PC-3 (cell line): Measurements from ENCODE around the gene GLS2. TPM values are rescaled to one million over a fixed set of nuclear protein-coding genes. Genes with fewer than 3 reads are reported as not detected.
A peak's percentile ranks its signal among the peaks of the same experiment; 100 is the strongest.

Experiments used
- ATAC-seq: fragments of 200-7000 bp; cut with Tn5 transposase; 2 replicates; pipeline ENCODE4 v1.9.1; 2020; ENCODE audit warnings: mild to moderate bottlenecking, moderate library complexity
- BruUV-seq: library from RNA; stranded (reverse); fragments of 400-500 nt; replicated peaks from 2 replicates; lab custom pipeline; 2021; lab: Mats Ljungman, UMichigan
- CTCF ChIA-PET: fragments of 300-600 bp; sonication (Branson Sonifier 250); formaldehyde crosslinking; loops from one replicate; lab custom pipeline; 2022; ENCODE audit warnings: antibody characterized with exemption; lab: Charles Lee
- POLR2A ChIA-PET: fragments of 300-600 bp; sonication (Branson Sonifier 250); formaldehyde crosslinking; loops from one replicate; lab custom pipeline; 2022; ENCODE audit warnings: antibody characterized with exemption; ENCODE audit not compliant: unreplicated experiment; lab: Charles Lee
- DNase-seq: peaks from one replicate; pipeline ENCODE4 v3.0.0-alpha.2; 2015
- H2AFZ ChIP-seq: fragments of 300-600 bp; sonication (generic); 2 replicates; pipeline ENCODE4 v1.6.0; 2016; ENCODE audit warnings: antibody characterized with exemption, low read length
- H3F3A ChIP-seq: fragments of 300-600 bp; sonication (generic); one replicate; pipeline ENCODE4 v1.6.0; 2017; ENCODE audit warnings: antibody characterized with exemption, low read length, control low read depth, mild to moderate bottlenecking; ENCODE audit not compliant: unreplicated experiment
- H3K27ac ChIP-seq: fragments of 300-600 bp; sonication (generic); 2 replicates; pipeline ENCODE4 v1.5.1; 2016; ENCODE audit warnings: mild to moderate bottlenecking, low read length
- H3K27me3 ChIP-seq: fragments of 300-600 bp; sonication (generic); 2 replicates; pipeline ENCODE4 v1.6.1; 2016; ENCODE audit warnings: low read length, mixed read lengths
- H3K36me3 ChIP-seq: fragments of 300-600 bp; sonication (generic); 2 replicates; pipeline ENCODE4 v1.6.1; 2016; ENCODE audit warnings: low read depth, mixed run types, low read length, mixed read lengths
- H3K4me1 ChIP-seq: fragments of 300-600 bp; sonication (generic); 2 replicates; pipeline ENCODE4 v1.5.1; 2016; ENCODE audit warnings: low read length; ENCODE audit not compliant: insufficient read depth
- H3K4me2 ChIP-seq: fragments of 300-600 bp; sonication (generic); 2 replicates; pipeline ENCODE4 v1.6.0; 2016; ENCODE audit warnings: low read length
- H3K4me3 ChIP-seq: fragments of 300-600 bp; sonication (generic); 2 replicates; pipeline ENCODE4 v1.5.1; 2016; ENCODE audit warnings: mild to moderate bottlenecking, low read length, mixed read lengths
- H3K79me2 ChIP-seq: fragments of 300-600 bp; sonication (generic); 2 replicates; pipeline ENCODE4 v1.6.1; 2017; ENCODE audit warnings: low read length, mixed read lengths
- H3K9ac ChIP-seq: fragments of 300-600 bp; sonication (generic); 2 replicates; pipeline ENCODE4 v1.6.0; 2016; ENCODE audit warnings: mild to moderate bottlenecking, low read length
- H3K9me2 ChIP-seq: fragments of 300-600 bp; sonication (generic); replicated peaks from 2 replicates; pipeline ENCODE4 v1.6.1; 2016; ENCODE audit warnings: mixed run types, low read length, mixed read lengths
- H3K9me3 ChIP-seq: fragments of 300-600 bp; sonication (generic); 2 replicates; pipeline ENCODE4 v1.6.1; 2016; ENCODE audit warnings: low read length, mixed read lengths
- H4K20me1 ChIP-seq: fragments of 300-600 bp; sonication (generic); 2 replicates; pipeline ENCODE4 v1.6.1; 2016; ENCODE audit warnings: low read length, mixed read lengths
- EZH2 ChIP-seq: fragments of 300-600 bp; sonication (generic); IDR thresholded peaks from one replicate; pipeline ENCODE4 v1.6.1; 2017; ENCODE audit warnings: antibody characterized with exemption, mild to moderate bottlenecking, low read length; ENCODE audit not compliant: unreplicated experiment
- EZH2phosphoT487 ChIP-seq: fragments of 300-600 bp; sonication (generic); IDR thresholded peaks from 2 replicates; pipeline ENCODE4 v1.6.1; 2018; ENCODE audit warnings: mild to moderate bottlenecking, antibody characterized with exemption, low read length, borderline replicate concordance
- intact Hi-C: fragments of 100-400 bp; cut with micrococcal nuclease; formaldehyde crosslinking; loops from 2 replicates; pipeline ENCODE4 v1.9.0; 2023
- total RNA-seq: library from RNA; depleted of rRNA; stranded (reverse); fragments of >200 nt; gene quantifications from 2 replicates; pipeline ENCODE4 v1.2.3, GENCODE V29; 2014
- TF ChIP-seq, protein P1 (sequence below): fragments of 300-600 bp; sonication (generic); conservative IDR thresholded peaks from 2 replicates; pipeline ENCODE4 v1.5.1; 2017; ENCODE audit warnings: antibody characterized with exemption, low read depth, mild to moderate bottlenecking, low read length

Gene GLS2
- total RNA-seq, 1 experiment from 2014 or later: 4.0 TPM

DNA sequence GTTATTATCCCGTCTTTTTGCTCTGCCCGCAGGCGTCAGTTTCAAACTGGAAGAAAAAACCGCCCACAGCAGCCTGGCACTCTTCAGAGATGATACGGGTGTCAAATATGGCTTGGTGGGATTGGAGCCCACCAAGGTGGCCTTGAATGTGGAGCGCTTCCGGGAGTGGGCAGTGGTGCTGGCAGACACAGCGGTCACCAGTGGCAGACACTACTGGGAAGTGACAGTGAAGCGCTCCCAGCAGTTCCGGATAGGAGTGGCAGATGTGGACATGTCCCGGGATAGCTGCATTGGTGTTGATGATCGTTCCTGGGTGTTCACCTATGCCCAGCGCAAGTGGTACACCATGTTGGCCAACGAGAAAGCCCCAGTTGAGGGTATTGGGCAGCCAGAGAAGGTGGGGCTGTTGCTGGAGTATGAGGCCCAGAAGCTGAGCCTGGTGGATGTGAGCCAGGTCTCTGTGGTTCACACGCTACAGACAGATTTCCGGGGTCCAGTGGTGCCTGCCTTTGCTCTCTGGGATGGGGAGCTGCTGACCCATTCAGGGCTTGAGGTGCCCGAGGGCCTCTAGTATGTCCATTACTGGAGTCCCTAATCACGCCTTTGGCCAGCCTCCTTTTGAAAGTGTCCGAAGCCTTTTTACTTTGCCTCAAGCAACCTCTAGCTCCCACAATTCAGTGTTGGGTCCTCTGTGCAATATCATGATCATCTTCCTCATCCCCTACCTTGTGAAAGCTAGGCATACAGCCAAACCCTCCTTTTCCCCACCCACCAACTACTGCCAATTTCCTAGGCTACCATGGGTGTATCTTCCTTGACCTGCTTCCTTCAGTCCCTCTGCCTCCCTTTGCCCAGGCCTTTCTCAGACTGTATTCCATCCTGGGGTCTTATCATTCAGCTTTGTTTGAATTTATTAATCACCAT, 18.7 kb downstream of the GLS2 start:
- Histone ChIP-seq H3K4me1 (peaks cover 13% of the 10 kb centered on the region), H3K9me2 (no peaks in the 10 kb centered on the region), H3K79me2 (peaks cover 31% of the 10 kb centered on the region), H3K27ac (peak overlapping the region; percentile 76), H3K9ac (peak overlapping the region; percentile 99), H3K27me3 (no peaks in the 10 kb centered on the region), H3K9me3 (no peaks in the 10 kb centered on the region), H2AFZ (peak overlapping the region; percentile 94), H3F3A (no peaks in the 10 kb centered on the region), H3K4me2 (peak overlapping the region; percentile 97), H3K4me3 (peak overlapping the region; percentile 97), H3K36me3 (no peaks in the 10 kb centered on the region), H4K20me1 (no peaks in the 10 kb centered on the region)
- ATAC-seq (peak; percentile 45), DNase-seq (peak; percentile 22)
- no TSS peak for BruUV-seq
- POLR2A ChIA-PET: interaction anchor here (0.6 kb wide), 1 partner anchor 8 kb away, joined by 3 read pairs; no protein-coding TSS in a partner anchor
- intact Hi-C loops: loop anchor here (10.0 kb wide), 1 partner anchor 274 kb away; no protein-coding TSS in a partner anchor
- TF ChIP-seq, protein P1, sequence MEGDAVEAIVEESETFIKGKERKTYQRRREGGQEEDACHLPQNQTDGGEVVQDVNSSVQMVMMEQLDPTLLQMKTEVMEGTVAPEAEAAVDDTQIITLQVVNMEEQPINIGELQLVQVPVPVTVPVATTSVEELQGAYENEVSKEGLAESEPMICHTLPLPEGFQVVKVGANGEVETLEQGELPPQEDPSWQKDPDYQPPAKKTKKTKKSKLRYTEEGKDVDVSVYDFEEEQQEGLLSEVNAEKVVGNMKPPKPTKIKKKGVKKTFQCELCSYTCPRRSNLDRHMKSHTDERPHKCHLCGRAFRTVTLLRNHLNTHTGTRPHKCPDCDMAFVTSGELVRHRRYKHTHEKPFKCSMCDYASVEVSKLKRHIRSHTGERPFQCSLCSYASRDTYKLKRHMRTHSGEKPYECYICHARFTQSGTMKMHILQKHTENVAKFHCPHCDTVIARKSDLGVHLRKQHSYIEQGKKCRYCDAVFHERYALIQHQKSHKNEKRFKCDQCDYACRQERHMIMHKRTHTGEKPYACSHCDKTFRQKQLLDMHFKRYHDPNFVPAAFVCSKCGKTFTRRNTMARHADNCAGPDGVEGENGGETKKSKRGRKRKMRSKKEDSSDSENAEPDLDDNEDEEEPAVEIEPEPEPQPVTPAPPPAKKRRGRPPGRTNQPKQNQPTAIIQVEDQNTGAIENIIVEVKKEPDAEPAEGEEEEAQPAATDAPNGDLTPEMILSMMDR: no peak
- no peak for TF ChIP-seq EZH2
- TF ChIP-seq EZH2phosphoT487: no peak
- CTCF ChIA-PET: no interaction called here

DNA sequence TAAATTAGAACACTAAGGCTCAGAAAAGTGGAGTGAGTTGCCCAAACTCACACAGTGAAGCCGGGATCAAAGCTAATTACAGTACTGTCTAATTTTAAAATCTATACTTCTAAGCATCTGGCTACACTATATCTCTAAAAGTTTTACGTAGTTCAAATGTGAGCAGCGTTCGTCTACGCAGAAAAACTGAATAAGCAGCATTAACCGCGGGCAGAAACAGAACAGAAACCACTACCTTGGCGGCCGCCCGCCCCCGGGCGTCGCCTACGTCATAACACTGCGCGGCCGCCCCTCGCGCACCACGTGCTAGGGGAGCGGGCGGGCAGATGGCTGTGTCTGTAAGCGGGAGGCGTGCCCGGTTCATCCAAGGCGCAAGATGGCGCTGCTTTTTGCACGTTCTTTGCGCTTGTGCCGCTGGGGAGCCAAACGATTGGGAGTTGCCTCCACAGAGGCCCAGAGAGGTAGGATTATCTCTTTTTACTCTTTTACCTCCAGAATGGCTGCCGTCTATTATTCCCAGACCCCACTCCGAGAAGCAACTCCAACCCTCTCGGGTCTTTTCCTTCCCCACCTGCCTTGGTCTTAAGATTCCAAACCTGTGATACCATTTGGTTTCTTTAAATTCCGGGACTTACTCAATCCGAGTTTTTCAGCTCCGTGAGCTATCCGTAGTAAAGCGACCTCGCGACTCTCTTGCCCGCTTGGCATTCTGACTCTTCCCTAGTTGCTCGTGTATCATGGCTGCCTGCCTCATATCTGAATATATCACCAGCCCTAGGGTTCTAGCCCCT, 19.6 kb downstream of the GLS2 start, which contains the start of gene SPRYD4:
SPRYD4 (plus strand) TSS at position 363 of the 791 bp plus-strand sequence; CDS start at position 377, 14 bp downstream.
- CTCF ChIA-PET: no interaction called here
- intact Hi-C loops: loop anchor here (10.0 kb wide), 1 partner anchor 274 kb away; no protein-coding TSS in a partner anchor

More for the DNA sequence above, 19.6 kb downstream of the GLS2 start, which contains the start of gene SPRYD4:
- H3K36me3 ChIP-seq: no peaks in the 10 kb centered on the region
- H3K4me1 ChIP-seq: peaks cover 17% of the 10 kb centered on the region
- H3F3A ChIP-seq: no peaks in the 10 kb centered on the region
- H3K9me3 ChIP-seq: no peaks in the 10 kb centered on the region
- peak within 1 kb of the TSS; percentile 76 for H3K27ac ChIP-seq
- peaks cover 31% of the 10 kb centered on the region for H3K79me2 ChIP-seq
- H3K9ac ChIP-seq: peak within 1 kb of the TSS; percentile 99
- ATAC-seq (peak; percentile 87), DNase-seq (peak; percentile 94)
- no peaks in the 10 kb centered on the region for H3K27me3 ChIP-seq
- H3K9me2 ChIP-seq: no peaks in the 10 kb centered on the region
- H4K20me1 ChIP-seq: no peaks in the 10 kb centered on the region
- POLR2A ChIA-PET: no interaction called here
- H2AFZ ChIP-seq: peak within 1 kb of the TSS; percentile 94
- TF ChIP-seq EZH2phosphoT487: no peak
- TF ChIP-seq, protein P1: peak; percentile 64
- TF ChIP-seq EZH2: no peak
- TSS peak; percentile 63 for BruUV-seq
- peak within 1 kb of the TSS; percentile 97 for H3K4me3 ChIP-seq
- H3K4me2 ChIP-seq: peak within 1 kb of the TSS; percentile 97
